ENCODE measurements around the gene CKS2. TPM values are rescaled to one million over a fixed set of nuclear protein-coding genes. Genes with fewer than 3 reads are reported as not detected.

CKS2 gene
- total and polyA plus RNA-seq, 2 of the 8 experiments (the other 6 are each of a cell fraction or from before 2014, with no cell fraction given), result 337 to 689 TPM

- ChIA-PET CTCF (ENCODE audit: partially characterized antibody) (interaction anchor here (1.2 to 1.6 kb wide), 2 partner anchors 10 to 81 kb away, joined by 3 to 6 read pairs; no protein-coding TSS in a partner anchor), POLR2A (ENCODE audit: partially characterized antibody) (interaction anchor here (0.7 to 2.4 kb wide), 5 partner anchors 10 to 36 kb away, joined by 3 to 8 read pairs (median 5); no protein-coding TSS in a partner anchor)
- Histone ChIP-seq H3K9me3 (ENCODE audit: insufficient read depth in 2 of 2, low read depth in 1 of 2, low read length in 1 of 2) (no peaks in the 10 kb centered on the region), H3K4me1 (replicated peaks in 1 of 4; ENCODE audit: control insufficient read depth in 3 of 4, insufficient read depth in 4 of 4, low read length in 3 of 4) (no peaks in the 10 kb centered on the region), H3K79me1 (ENCODE audit: low read depth, low read length) (peaks cover 4% of the 10 kb centered on the region; the same call in 1 of the 2 replicates), H2BK20ac (ENCODE audit: low read length) (no peak overlapping the region), H3K27me3 (replicated peaks in 1 of 4; ENCODE audit: control insufficient read depth in 3 of 4, extremely low read depth in 1 of 4, insufficient read depth in 3 of 4, low read length in 3 of 4) (no peaks in the 10 kb centered on the region), H3K14ac (ENCODE audit: insufficient read length) (no peak overlapping the region), H3K27ac (ENCODE audit: low read depth, low read length) (no peak overlapping the region), H2BK120ac (replicated peaks; ENCODE audit: low read depth, low read length) (no peak overlapping the region), H3K36me3 (ENCODE audit: control insufficient read depth in 2 of 4, insufficient read depth in 4 of 4, low read length in 3 of 4) (peaks cover 35 to 83% (median 65%) of the 10 kb centered on the region in 4 experiments), H3K18ac (ENCODE audit: extremely low read depth, low read length) (no peak overlapping the region), H4K91ac (replicated peaks; ENCODE audit: insufficient read length, low read length) (no peak overlapping the region), H3K4me2 (ENCODE audit: insufficient read depth in 1 of 2, low read depth in 2 of 2, low read length in 2 of 2) (no peak overlapping the region), H2AK5ac (ENCODE audit: low read depth, low read length) (no peak overlapping the region), H3K23ac (ENCODE audit: insufficient read length) (no peak overlapping the region), H3K23me2 (ENCODE audit: low read depth, low read length) (no peaks in the 10 kb centered on the region), H2BK12ac (ENCODE audit: low read depth, low read length) (no peak overlapping the region), H4K20me1 (replicated peaks in 1 of 2; ENCODE audit: control insufficient read depth in 1 of 2, insufficient read depth in 2 of 2, low read length in 2 of 2) (peaks cover 5 to 15% of the 10 kb centered on the region in 2 experiments), H2BK5ac (ENCODE audit: low read depth, low read length) (no peak overlapping the region), H3K4ac (replicated peaks; ENCODE audit: insufficient read length, low read depth, low read length) (no peak overlapping the region), H3K9ac (replicated peaks in 1 of 4; ENCODE audit: extremely low read depth in 1 of 4, low read depth in 3 of 4, low read length in 3 of 4) (no peak overlapping the region), H3K4me3 (ENCODE audit: extremely low read depth in 1 of 4, insufficient read depth in 2 of 4, low read depth in 3 of 4, low read length in 4 of 4) (no peak overlapping the region), H3K79me2 (ENCODE audit: control insufficient read depth in 1 of 2, insufficient read depth in 2 of 2, low read length in 2 of 2) (no peaks in the 10 kb centered on the region), H3K56ac (replicated peaks; ENCODE audit: insufficient read length, low read depth, low read length) (no peak overlapping the region), H4K5ac (ENCODE audit: insufficient read length, low read depth, low read length) (no peak overlapping the region), H2AFZ (ENCODE audit: low read length) (no peak overlapping the region), H2BK15ac (ENCODE audit: low read length) (no peak overlapping the region), H4K8ac (ENCODE audit: extremely low read depth, insufficient read depth, low read length) (no peak overlapping the region)
- WGBS, 2 experiments (ENCODE audit: extremely low coverage in 1 of 2, insufficient coverage in 1 of 2, insufficient read length in 1 of 2, insufficient replicate concordance in 2 of 2, low coverage in 1 of 2, low lambda C conversion rate in 2 of 2, missing lambda C conversion rate in 1 of 2), result 92% methylated on average over 5 of the region's 5 CpGs; no CpG with 5 or more reads in 1 of the 2 experiments
- no peak for FAIRE-seq
- no peak for DNase-seq (ENCODE audit: low read depth in 1 of 2, low spot score in 2 of 2)
- TF ChIP-seq CTCF (IDR thresholded peaks at IDR 0.05; ENCODE audit: control extremely low read depth in 1 of 3, insufficient read depth in 1 of 3, low read depth in 1 of 3, low read length in 3 of 3) (no peak), RFX5 (IDR thresholded peaks at IDR 0.05; ENCODE audit: borderline replicate concordance, low read depth, low read length) (no peak), NANOG (IDR thresholded peaks at IDR 0.05; ENCODE audit: insufficient read depth, low read depth, low read length, poor library complexity, severe bottlenecking) (no peak), BACH1 (IDR thresholded peaks at IDR 0.05; ENCODE audit: low read length) (no peak), CHD2 (IDR thresholded peaks at IDR 0.05; ENCODE audit: low read length) (no peak), SP2 (IDR thresholded peaks at IDR 0.05; ENCODE audit: low read length) (no peak), EP300 (IDR thresholded peaks at IDR 0.05; ENCODE audit: borderline replicate concordance in 1 of 2, low read depth in 2 of 2, low read length in 2 of 2) (no peak), POLR2AphosphoS5 (IDR thresholded peaks at IDR 0.05; ENCODE audit: low read depth, low read length) (no peak), CBX5 (IDR thresholded peaks at IDR 0.05; ENCODE audit: low read depth, low read length) (no peak), CREB1 (IDR thresholded peaks at IDR 0.05) (no peak)
- TF ChIP-seq, protein P1, sequence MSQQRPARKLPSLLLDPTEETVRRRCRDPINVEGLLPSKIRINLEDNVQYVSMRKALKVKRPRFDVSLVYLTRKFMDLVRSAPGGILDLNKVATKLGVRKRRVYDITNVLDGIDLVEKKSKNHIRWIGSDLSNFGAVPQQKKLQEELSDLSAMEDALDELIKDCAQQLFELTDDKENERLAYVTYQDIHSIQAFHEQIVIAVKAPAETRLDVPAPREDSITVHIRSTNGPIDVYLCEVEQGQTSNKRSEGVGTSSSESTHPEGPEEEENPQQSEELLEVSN (IDR thresholded peaks at IDR 0.05), result no peak
Observed at GRCh38 chr9:89347651-89348050, 36.7 kb downstream of the CKS2 start.

All from H1 (cell line).